ENCODE results near the gene CD14.

DNA sequence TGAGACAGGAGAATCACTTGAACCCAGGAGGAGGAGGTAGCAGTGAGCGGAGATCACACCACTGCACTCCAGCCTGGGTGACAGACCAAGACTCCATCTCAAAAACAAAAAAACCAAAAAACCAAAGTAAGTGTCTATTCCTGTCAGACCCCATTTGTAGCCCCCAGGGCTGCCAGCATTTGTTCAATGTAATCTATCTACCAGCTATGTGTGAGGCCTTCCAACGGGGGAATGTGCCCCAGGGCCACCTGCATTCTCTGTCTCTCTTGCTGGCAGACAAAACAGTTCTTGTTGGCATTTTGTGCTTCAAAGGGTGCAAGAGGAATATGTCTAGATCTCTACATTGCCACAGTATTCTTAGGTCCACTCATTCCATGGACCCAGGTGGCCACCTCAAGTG is 34.1 kb downstream of the CD14 start:
- no peak for TF ChIP-seq POLR2A (IDR thresholded peaks at IDR 0.05)
- no peak for TF ChIP-seq CTCF (IDR thresholded peaks at IDR 0.05)
